ENCODE data around the gene DVL3. TPM values are rescaled to one million over a fixed set of nuclear protein-coding genes. Genes with fewer than 3 reads are reported as not detected.

DVL3 gene
- polyA plus RNA-seq, 2 of the 4 experiments (the other 2 are of a cell fraction): 14.1 to 24.4 TPM

DNA sequence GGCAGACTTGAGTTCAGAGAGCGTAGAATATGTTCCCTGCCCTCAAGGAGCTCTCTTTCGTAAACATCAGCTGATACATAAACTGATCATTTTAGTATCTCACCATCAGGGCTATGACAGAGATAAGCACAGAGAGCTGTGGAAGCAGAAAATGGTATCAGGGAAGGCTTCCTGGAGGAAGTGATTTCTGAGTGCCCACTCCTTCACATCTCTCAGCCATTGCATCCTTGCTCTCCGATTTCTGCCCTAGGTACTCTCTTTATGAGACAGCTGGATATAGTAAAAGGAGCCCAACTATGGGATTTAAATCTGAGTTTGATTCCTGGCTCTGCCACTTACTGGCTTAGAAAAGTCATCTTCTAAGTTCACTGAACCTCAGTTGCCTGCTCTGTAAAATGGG is 10.4 kb downstream of the DVL3 start:
- no peak overlapping the region for H3K4me3 ChIP-seq
- FAIRE-seq (no peak), ATAC-seq (no peak), DNase-seq (ENCODE audit: low read depth in 1 of 2, low spot score in 1 of 2) (no peak)
- TF ChIP-seq RNF2 (IDR thresholded peaks at IDR 0.05; ENCODE audit: borderline replicate concordance, low read depth) (no peak), HEYL (CRISPR knock-in tag; IDR thresholded peaks at IDR 0.05) (no peak), ZC3H11A (IDR thresholded peaks at IDR 0.05) (no peak), MAZ (IDR thresholded peaks at IDR 0.05; ENCODE audit: borderline replicate concordance, low read depth, low read length) (no peak), ZFP36 (IDR thresholded peaks at IDR 0.05; ENCODE audit: borderline replicate concordance, partially characterized antibody) (peak; percentile 53)
- WGBS (ENCODE audit: missing lambda C conversion rate): 91% methylated on average over 3 of the region's 3 CpGs
- no peak overlapping the region for H3K4me2 ChIP-seq
- no peak overlapping the region for H3K27ac ChIP-seq
- H3K9me3 ChIP-seq: no peaks in the 10 kb centered on the region
- ChIA-PET CTCF (no interaction called here), POLR2A (no interaction called here)
- H3K4me1 ChIP-seq: no peaks in the 10 kb centered on the region

- Histone ChIP-seq H3K9me3 (no peaks in the 10 kb centered on the region), H3K27ac (no peak overlapping the region), H3K4me1 (no peaks in the 10 kb centered on the region), H3K4me3 (no peak overlapping the region), H3K4me2 (no peak overlapping the region)
- WGBS (ENCODE audit: missing lambda C conversion rate): 97% methylated on average over 6 of the region's 6 CpGs
- no peak for ATAC-seq
- CTCF ChIA-PET: no interaction called here
- DNase-seq (ENCODE audit: low read depth in 1 of 2, low spot score in 1 of 2): no peak
- POLR2A ChIA-PET: no interaction called here
- TF ChIP-seq FOSL2 (IDR thresholded peaks at IDR 0.05) (no peak), FOSL2 (CRISPR knock-in tag; IDR thresholded peaks at IDR 0.05) (no peak), CHD4 (IDR thresholded peaks at IDR 0.05; ENCODE audit: borderline replicate concordance) (no peak), TP53 (CRISPR knock-in tag; IDR thresholded peaks at IDR 0.05) (no peak), HEYL (CRISPR knock-in tag; IDR thresholded peaks at IDR 0.05) (no peak), HOXB13 (CRISPR knock-in tag; IDR thresholded peaks at IDR 0.05; ENCODE audit: low read depth) (no peak), FOSB (CRISPR knock-in tag; IDR thresholded peaks at IDR 0.05) (no peak), JUN (IDR thresholded peaks at IDR 0.05) (no peak), KDM5A (IDR thresholded peaks at IDR 0.05) (no peak), HDAC2 (IDR thresholded peaks at IDR 0.05) (no peak), CHD2 (IDR thresholded peaks at IDR 0.05; ENCODE audit: low read length, partially characterized antibody) (no peak), FOXS1 (CRISPR knock-in tag; IDR thresholded peaks at IDR 0.05) (no peak)
- TF ChIP-seq, protein P1, sequence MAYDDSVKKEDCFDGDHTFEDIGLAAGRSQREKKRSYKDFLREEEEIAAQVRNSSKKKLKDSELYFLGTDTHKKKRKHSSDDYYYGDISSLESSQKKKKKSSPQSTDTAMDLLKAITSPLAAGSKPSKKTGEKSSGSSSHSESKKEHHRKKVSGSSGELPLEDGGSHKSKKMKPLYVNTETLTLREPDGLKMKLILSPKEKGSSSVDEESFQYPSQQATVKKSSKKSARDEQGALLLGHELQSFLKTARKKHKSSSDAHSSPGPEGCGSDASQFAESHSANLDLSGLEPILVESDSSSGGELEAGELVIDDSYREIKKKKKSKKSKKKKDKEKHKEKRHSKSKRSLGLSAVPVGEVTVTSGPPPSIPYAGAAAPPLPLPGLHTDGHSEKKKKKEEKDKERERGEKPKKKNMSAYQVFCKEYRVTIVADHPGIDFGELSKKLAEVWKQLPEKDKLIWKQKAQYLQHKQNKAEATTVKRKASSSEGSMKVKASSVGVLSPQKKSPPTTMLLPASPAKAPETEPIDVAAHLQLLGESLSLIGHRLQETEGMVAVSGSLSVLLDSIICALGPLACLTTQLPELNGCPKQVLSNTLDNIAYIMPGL (CRISPR knock-in tag; IDR thresholded peaks at IDR 0.05; ENCODE audit: borderline replicate concordance): no peak
- TF ChIP-seq, protein P2, sequence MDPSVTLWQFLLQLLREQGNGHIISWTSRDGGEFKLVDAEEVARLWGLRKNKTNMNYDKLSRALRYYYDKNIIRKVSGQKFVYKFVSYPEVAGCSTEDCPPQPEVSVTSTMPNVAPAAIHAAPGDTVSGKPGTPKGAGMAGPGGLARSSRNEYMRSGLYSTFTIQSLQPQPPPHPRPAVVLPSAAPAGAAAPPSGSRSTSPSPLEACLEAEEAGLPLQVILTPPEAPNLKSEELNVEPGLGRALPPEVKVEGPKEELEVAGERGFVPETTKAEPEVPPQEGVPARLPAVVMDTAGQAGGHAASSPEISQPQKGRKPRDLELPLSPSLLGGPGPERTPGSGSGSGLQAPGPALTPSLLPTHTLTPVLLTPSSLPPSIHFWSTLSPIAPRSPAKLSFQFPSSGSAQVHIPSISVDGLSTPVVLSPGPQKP (IDR thresholded peaks at IDR 0.05; ENCODE audit: low read depth, low read length): no peak
- FAIRE-seq: no peak
Observed at GRCh38 chr3:184166671-184167070, 11.5 kb downstream of the DVL3 start.

DNA sequence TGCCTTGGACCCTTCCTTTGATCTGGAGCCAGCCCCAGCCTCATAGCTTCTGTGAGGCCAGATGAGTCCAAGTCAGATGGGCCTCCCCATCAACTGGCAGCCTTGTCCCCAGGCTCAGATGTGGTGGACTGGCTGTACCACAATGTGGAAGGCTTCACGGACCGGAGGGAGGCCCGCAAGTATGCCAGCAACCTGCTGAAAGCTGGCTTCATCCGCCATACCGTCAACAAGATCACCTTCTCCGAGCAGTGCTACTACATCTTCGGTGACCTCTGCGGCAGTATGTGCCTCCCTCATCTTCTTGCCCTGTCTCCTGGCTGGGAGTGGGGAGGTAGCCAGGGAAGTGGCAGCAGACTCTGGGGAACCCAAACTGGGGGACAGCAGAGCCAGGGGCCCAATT is 12.6 kb downstream of the DVL3 start:
- ChIA-PET POLR2A (no interaction called here), CTCF (interaction anchor here (1.3 kb wide), 1 partner anchor 23 kb away, joined by 3 read pairs; no protein-coding TSS in a partner anchor)
- 97% methylated on average over 8 of the region's 8 CpGs for WGBS (ENCODE audit: missing lambda C conversion rate)
- H3K4me1 ChIP-seq: no peaks in the 10 kb centered on the region
- DNase-seq (ENCODE audit: low read depth in 1 of 2, low spot score in 1 of 2) (no peak), FAIRE-seq (no peak), ATAC-seq (no peak)
- H3K27ac ChIP-seq: no peak overlapping the region
- H3K4me3 ChIP-seq: no peak overlapping the region
- H3K4me2 ChIP-seq: no peak overlapping the region
- no peaks in the 10 kb centered on the region for H3K9me3 ChIP-seq
- TF ChIP-seq, protein P1 (CRISPR knock-in tag; IDR thresholded peaks at IDR 0.05; ENCODE audit: borderline replicate concordance): no peak
- TF ChIP-seq HOXA7 (CRISPR knock-in tag; IDR thresholded peaks at IDR 0.05) (no peak), EHF (CRISPR knock-in tag; IDR thresholded peaks at IDR 0.05) (no peak), MAZ (IDR thresholded peaks at IDR 0.05; ENCODE audit: borderline replicate concordance, low read depth, low read length) (no peak), HES2 (IDR thresholded peaks at IDR 0.05) (no peak), ZNF302 (CRISPR knock-in tag; IDR thresholded peaks at IDR 0.05) (no peak), KDM1A (IDR thresholded peaks at IDR 0.05; ENCODE audit: low read depth) (no peak), CHD2 (IDR thresholded peaks at IDR 0.05; ENCODE audit: low read length, partially characterized antibody) (no peak), FOSB (CRISPR knock-in tag; IDR thresholded peaks at IDR 0.05) (no peak), SMC3 (IDR thresholded peaks at IDR 0.05) (no peak), HEYL (CRISPR knock-in tag; IDR thresholded peaks at IDR 0.05) (no peak), HDAC2 (IDR thresholded peaks at IDR 0.05) (no peak), CBX2 (IDR thresholded peaks at IDR 0.05; ENCODE audit: borderline replicate concordance, low read depth) (no peak), JUNB (IDR thresholded peaks at IDR 0.05) (no peak)
- TF ChIP-seq, protein P2 (IDR thresholded peaks at IDR 0.05; ENCODE audit: low read depth, low read length): no peak
- TF ChIP-seq, protein P3, sequence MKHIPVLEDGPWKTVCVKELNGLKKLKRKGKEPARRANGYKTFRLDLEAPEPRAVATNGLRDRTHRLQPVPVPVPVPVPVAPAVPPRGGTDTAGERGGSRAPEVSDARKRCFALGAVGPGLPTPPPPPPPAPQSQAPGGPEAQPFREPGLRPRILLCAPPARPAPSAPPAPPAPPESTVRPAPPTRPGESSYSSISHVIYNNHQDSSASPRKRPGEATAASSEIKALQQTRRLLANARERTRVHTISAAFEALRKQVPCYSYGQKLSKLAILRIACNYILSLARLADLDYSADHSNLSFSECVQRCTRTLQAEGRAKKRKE (CRISPR knock-in tag; IDR thresholded peaks at IDR 0.05; ENCODE audit: low read depth): no peak

Measured in A549 (cell line).